Keratinocyte (primary cell): ENCODE data around the gene ITGB6.

ENCODE experiments used
- EZH2 ChIP-seq: IDR thresholded peaks from one replicate; pipeline ENCODE4 v1.6.1; 2012; ENCODE audit warnings: inconsistent platforms, mild to moderate bottlenecking, low read length, moderate library complexity
- TF ChIP-seq, protein P1 (sequence below), 3 experiments: IDR thresholded peaks in 1 of 3; conservative IDR thresholded peaks in 1 of 3; optimal IDR thresholded peaks in 1 of 3; 2 replicates in 2 of 3; 3 replicates in 1 of 3; pipeline versions ENCODE3 to v1.5.1; 2011; ENCODE audit warnings: low read length in 3 of 3, mild to moderate bottlenecking in 3 of 3, moderate library complexity in 2 of 3, control low read depth in 1 of 3, inconsistent platforms in 1 of 3; ENCODE audit not compliant: insufficient read depth in 2 of 3; ENCODE audit errors: extremely low read depth in 1 of 3

DNA sequence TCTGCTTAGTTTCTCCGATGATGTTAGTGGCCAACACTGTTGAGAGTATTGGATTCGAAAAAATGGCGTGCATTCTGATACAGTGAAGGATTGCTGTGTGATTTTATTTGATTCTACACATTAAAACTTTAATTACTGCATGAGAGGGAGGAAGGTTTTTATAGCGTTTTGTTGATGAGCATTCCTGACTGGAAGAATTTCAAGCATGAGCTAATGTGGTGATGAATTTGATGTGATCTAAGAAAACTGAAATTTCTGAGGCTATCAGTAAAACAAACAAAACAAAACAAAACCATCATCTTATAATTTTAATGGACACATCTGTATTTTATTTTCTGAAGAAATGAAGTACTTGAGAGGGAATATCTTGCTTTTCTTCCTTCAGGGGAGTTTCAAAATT, 59.6 kb downstream of the ITGB6 start:
- TF ChIP-seq, protein P1, sequence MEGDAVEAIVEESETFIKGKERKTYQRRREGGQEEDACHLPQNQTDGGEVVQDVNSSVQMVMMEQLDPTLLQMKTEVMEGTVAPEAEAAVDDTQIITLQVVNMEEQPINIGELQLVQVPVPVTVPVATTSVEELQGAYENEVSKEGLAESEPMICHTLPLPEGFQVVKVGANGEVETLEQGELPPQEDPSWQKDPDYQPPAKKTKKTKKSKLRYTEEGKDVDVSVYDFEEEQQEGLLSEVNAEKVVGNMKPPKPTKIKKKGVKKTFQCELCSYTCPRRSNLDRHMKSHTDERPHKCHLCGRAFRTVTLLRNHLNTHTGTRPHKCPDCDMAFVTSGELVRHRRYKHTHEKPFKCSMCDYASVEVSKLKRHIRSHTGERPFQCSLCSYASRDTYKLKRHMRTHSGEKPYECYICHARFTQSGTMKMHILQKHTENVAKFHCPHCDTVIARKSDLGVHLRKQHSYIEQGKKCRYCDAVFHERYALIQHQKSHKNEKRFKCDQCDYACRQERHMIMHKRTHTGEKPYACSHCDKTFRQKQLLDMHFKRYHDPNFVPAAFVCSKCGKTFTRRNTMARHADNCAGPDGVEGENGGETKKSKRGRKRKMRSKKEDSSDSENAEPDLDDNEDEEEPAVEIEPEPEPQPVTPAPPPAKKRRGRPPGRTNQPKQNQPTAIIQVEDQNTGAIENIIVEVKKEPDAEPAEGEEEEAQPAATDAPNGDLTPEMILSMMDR (optimal IDR thresholded peaks at IDR 0.05 in 1 of 3, IDR thresholded peaks at IDR 0.05 in 1 of 3, conservative IDR thresholded peaks at IDR 0.05 in 1 of 3; ENCODE audit: extremely low read depth in 1 of 3, insufficient read depth in 2 of 3, low read length in 3 of 3) = no peak
- no peak for TF ChIP-seq EZH2
